Liver (tissue), 9 donors: Measurements from ENCODE around the gene SNUPN. TPM values are rescaled to one million over a fixed set of nuclear protein-coding genes. Genes with fewer than 3 reads are reported as not detected.
A peak's percentile ranks its signal among the peaks of the same experiment; 100 is the strongest.

Experiments used
- DNase-seq: peaks from one replicate; pipeline ENCODE4 v3.0.0-alpha.2; 2017; ENCODE audit warnings: low spot score
- H3K27ac ChIP-seq, 2 donors: one replicate each; pipeline ENCODE4 v1.7.0; 2013; ENCODE audit warnings: inconsistent platforms in 2 of 2, low read length in 2 of 2, control low read depth in 1 of 2, low read depth in 1 of 2, mild to moderate bottlenecking in 1 of 2
- H3K27me3 ChIP-seq, 4 donors: one replicate each; pipeline versions ENCODE4 v1.6.1 to v1.7.0; 2013; ENCODE audit warnings: low read length in 3 of 4, inconsistent platforms in 1 of 4, mild to moderate bottlenecking in 1 of 4, moderate library complexity in 1 of 4; ENCODE audit not compliant: control insufficient read depth in 4 of 4, insufficient read depth in 4 of 4
- H3K36me3 ChIP-seq, 4 donors: one replicate each; pipeline versions ENCODE4 v1.6.1 to v1.7.0; 2013; ENCODE audit warnings: low read length in 3 of 4, mild to moderate bottlenecking in 3 of 4, low read depth in 1 of 4, moderate library complexity in 1 of 4; ENCODE audit not compliant: control insufficient read depth in 4 of 4, insufficient read depth in 3 of 4
- H3K4me1 ChIP-seq, 4 donors: one replicate each; pipeline versions ENCODE4 v1.6.1 to v1.7.0; 2013; ENCODE audit warnings: low read length in 3 of 4, mild to moderate bottlenecking in 3 of 4, moderate library complexity in 1 of 4; ENCODE audit not compliant: control insufficient read depth in 4 of 4, insufficient read depth in 4 of 4
- H3K4me3 ChIP-seq, 3 donors: one replicate each; pipeline versions ENCODE4 v1.6.1 to v1.7.0; 2013; ENCODE audit warnings: low read length in 3 of 3, control low read depth in 1 of 3, low read depth in 1 of 3, mild to moderate bottlenecking in 1 of 3
- H3K9ac ChIP-seq, 2 donors: one replicate each; pipeline ENCODE4 v1.7.0; 2013; ENCODE audit warnings: low read length in 2 of 2, mild to moderate bottlenecking in 2 of 2, moderate library complexity in 2 of 2, control low read depth in 1 of 2, low read depth in 1 of 2
- H3K9me3 ChIP-seq, 4 donors: one replicate each; pipeline versions ENCODE4 v1.6.1 to v1.7.0; 2013; ENCODE audit warnings: low read length in 3 of 4; ENCODE audit not compliant: control insufficient read depth in 4 of 4
- ATF3 ChIP-seq: IDR thresholded peaks from 2 replicates; pipeline ENCODE4 v1.6.1; 2016; ENCODE audit warnings: antibody characterized with exemption
- CTCF ChIP-seq: fragments of 150-350 bp; IDR thresholded peaks from 2 replicates; pipeline ENCODE4 v1.5.1; 2017; ENCODE audit warnings: improper control_type of control experiment, low read depth, low read length; ENCODE audit not compliant: missing input control
- EGR1 ChIP-seq, 2 donors: IDR thresholded peaks; 2 replicates each; pipeline ENCODE4 v1.6.1; 2016 to 2018; ENCODE audit warnings: antibody characterized with exemption in 2 of 2, low read depth in 2 of 2
- FOXA1 ChIP-seq: IDR thresholded peaks from 2 replicates; pipeline ENCODE4 v1.6.1; 2016; ENCODE audit warnings: antibody characterized with exemption
- FOXA2 ChIP-seq: IDR thresholded peaks from 2 replicates; pipeline ENCODE4 v1.6.1; 2016; ENCODE audit warnings: antibody characterized with exemption
- GABPA ChIP-seq, 2 donors: IDR thresholded peaks in 1 of 2; conservative IDR thresholded peaks in 1 of 2; 2 replicates each; pipeline ENCODE4 v1.6.1; 2016; ENCODE audit warnings: antibody characterized with exemption in 2 of 2, mild to moderate bottlenecking in 1 of 2, moderate library complexity in 1 of 2
- HNF4A ChIP-seq, 2 donors: conservative IDR thresholded peaks; 2 replicates each; pipeline ENCODE4 v1.6.1; 2016; ENCODE audit warnings: antibody characterized with exemption in 2 of 2, mild to moderate bottlenecking in 2 of 2
- HNF4G ChIP-seq: IDR thresholded peaks from 2 replicates; pipeline ENCODE4 v1.6.1; 2016; ENCODE audit warnings: antibody characterized with exemption
- JUND ChIP-seq, 2 donors: IDR thresholded peaks; 2 replicates each; pipeline ENCODE4 v1.6.1; 2016; ENCODE audit warnings: antibody characterized with exemption in 2 of 2
- MAX ChIP-seq: IDR thresholded peaks from 2 replicates; pipeline ENCODE4 v1.6.1; 2016; ENCODE audit warnings: antibody characterized with exemption
- NR2F2 ChIP-seq: IDR thresholded peaks from 2 replicates; pipeline ENCODE4 v1.6.1; 2016; ENCODE audit warnings: antibody characterized with exemption
- RAD21 ChIP-seq, 2 donors: IDR thresholded peaks; 2 replicates each; pipeline ENCODE4 v1.6.1; 2016; ENCODE audit warnings: antibody characterized with exemption in 2 of 2, mild to moderate bottlenecking in 2 of 2
- REST ChIP-seq: IDR thresholded peaks from 2 replicates; pipeline ENCODE4 v1.6.1; 2016; ENCODE audit warnings: antibody characterized with exemption, mild to moderate bottlenecking
- RXRA ChIP-seq, 2 donors: IDR thresholded peaks; 2 replicates each; pipeline ENCODE4 v1.6.1; 2017 to 2018; ENCODE audit warnings: antibody characterized with exemption in 2 of 2, mild to moderate bottlenecking in 1 of 2
- SP1 ChIP-seq: IDR thresholded peaks from 2 replicates; pipeline ENCODE4 v1.6.1; 2018; ENCODE audit warnings: antibody characterized with exemption, mild to moderate bottlenecking
- TAF1 ChIP-seq: conservative IDR thresholded peaks from 2 replicates; pipeline ENCODE4 v1.6.1; 2016; ENCODE audit warnings: antibody characterized with exemption, mild to moderate bottlenecking
- YY1 ChIP-seq: IDR thresholded peaks from 2 replicates; pipeline ENCODE4 v1.6.1; 2016; ENCODE audit warnings: antibody characterized with exemption, mild to moderate bottlenecking
- ZBTB33 ChIP-seq: IDR thresholded peaks from 2 replicates; pipeline ENCODE4 v1.6.1; 2016; ENCODE audit warnings: antibody characterized with exemption
- WGBS: extraction: QIAGEN DNeasy Blood & Tissue Kit; methylation state at CpG from one replicate; pipeline ENCODE4 v1.1.7; 2013; 5-methylcytosine and 5-hydroxymethylcytosine counted together
- polyA plus RNA-seq, 2 donors: library from polyadenylated mRNA; stranded (reverse) in 1 of 2; unstranded in 1 of 2; fragments of 200-250 nt in 1 of 2; fragments of >200 nt in 1 of 2; fragmentation: Nextera tagmentation in 1 of 2; extraction: Ambion mirVana in 1 of 2; gene quantifications; one replicate each; pipeline versions ENCODE4 v1.2.1 to v1.2.3, GENCODE V29; 2013 to 2015
- total RNA-seq, 2 donors: library from RNA; depleted of rRNA; stranded (reverse); fragments of >200 nt; gene quantifications; one replicate each; pipeline ENCODE4 v1.2.3, GENCODE V29; 2014
- donor health status: healthy.
- donor health status: healthy.
- donor health status: healthy.
- donor health status: healthy.
- donor health status: healthy.

SNUPN gene
- total and polyA plus RNA-seq, 4 donors, result 7.8 to 13.2 (median 12.1) TPM

- under 1% methylated on average over 83 of the region's 83 CpGs for WGBS
- H3K27me3 ChIP-seq, result no peaks in the 10 kb centered on the region
- TF ChIP-seq CTCF (no peak), MAX (peak; percentile 68), GABPA (IDR thresholded peaks at IDR 0.05 in 1 of 2, conservative IDR thresholded peaks at IDR 0.05 in 1 of 2) (peak in 1 of 2 donors; percentile 78), TAF1 (peak; percentile 93), HNF4A (conservative IDR thresholded peaks at IDR 0.05) (peak; percentile 13 to 17), RAD21 (IDR thresholded peaks at IDR 0.05) (no peak), ATF3 (no peak), ZBTB33 (peak; percentile 99), JUND (IDR thresholded peaks at IDR 0.05) (no peak), FOXA2 (no peak), RXRA (IDR thresholded peaks at IDR 0.05) (peak in 1 of 2 donors; percentile 25), EGR1 (IDR thresholded peaks at IDR 0.05; ENCODE audit: low read depth in 2 of 2) (peak in 1 of 2 donors; percentile 45), YY1 (peak; percentile 97), HNF4G (no peak), FOXA1 (no peak), REST (peak; percentile 87), NR2F2 (peak; percentile 24), SP1 (peak; percentile 84)
- peak within 1 kb of the TSS; percentile 95 to 98 for H3K27ac ChIP-seq
- no peaks in the 10 kb centered on the region for H3K36me3 ChIP-seq
- peak within 1 kb of the TSS; percentile 40 to 93 for H3K9ac ChIP-seq
- H3K4me1 ChIP-seq, result peaks cover 0 to 33% (median 24%) of the 10 kb centered on the region in 4 donors
- peak within 1 kb of the TSS; percentile 70 to 90 (median 78) for H3K4me3 ChIP-seq
- H3K9me3 ChIP-seq, result no peaks in the 10 kb centered on the region
- DNase-seq, result peak; percentile 92
Observed at GRCh38 chr15:75639709-75640482, 14.4 kb upstream of the SNUPN start, which contains the start of gene IMP3. TSS of gene IMP3 (minus strand) at chr15:75640224. CDS start at chr15:75640168, 56 bp downstream.
